ENCODE measurements around the gene ZNF141. TPM values are rescaled to one million over a fixed set of nuclear protein-coding genes. Genes with fewer than 3 reads are reported as not detected.

The ZNF141 gene
- total RNA-seq, 1 experiment from 2014 or later: 43.6 TPM

DNA sequence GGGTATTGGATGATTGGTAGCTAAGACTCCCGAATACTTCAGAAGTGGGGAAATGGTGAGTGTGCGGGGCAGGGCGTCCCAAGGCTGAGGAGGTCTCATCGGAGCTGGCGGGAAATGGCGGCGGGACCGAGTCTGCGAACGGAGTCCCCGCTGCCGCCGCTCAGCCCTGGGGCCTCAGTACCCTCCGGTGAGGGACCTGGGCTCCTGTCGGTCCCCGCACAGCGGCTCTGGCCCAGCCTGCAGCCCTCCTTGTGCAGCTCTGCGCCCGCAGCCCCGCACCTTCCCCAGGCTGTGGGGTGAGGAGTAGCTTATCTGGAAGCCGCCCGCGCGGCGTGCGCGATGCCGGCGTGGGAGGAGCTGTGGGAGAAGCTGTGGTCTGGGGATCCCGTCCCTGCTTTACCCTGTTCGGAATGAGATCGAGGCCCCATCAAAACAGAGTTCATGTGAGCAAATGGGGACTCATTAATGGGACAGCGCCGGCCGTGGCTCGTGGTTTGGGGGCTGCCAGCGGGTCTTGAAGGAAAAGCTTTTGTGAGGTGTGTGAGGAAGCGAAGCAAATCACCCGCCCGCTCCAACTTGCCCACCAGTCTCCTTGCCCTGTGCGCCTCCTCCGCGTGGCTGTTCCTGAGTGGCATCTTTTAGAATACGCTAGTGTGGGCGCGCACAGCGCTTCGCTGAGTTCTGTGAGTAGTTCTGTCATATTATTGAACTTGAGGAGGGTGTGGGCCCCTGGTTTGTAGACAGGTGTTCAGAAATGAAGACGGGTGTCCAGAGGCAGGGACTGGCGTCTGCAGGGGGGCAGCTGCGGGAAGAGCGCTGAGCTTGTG is 531 bp downstream of the ZNF141 start:
- DNase-seq (ENCODE audit: low spot score): peak; percentile 13
- Mint-ChIP-seq H3K36me3 (peaks cover 19% of the 10 kb centered on the region), H3K9me3 (peaks cover 4% of the 10 kb centered on the region; the same call in 1 of the 2 replicates), H3K27me3 (ENCODE audit: low read depth) (peaks cover 16% of the 10 kb centered on the region; the same call in 1 of the 2 replicates), H3K27ac (peak overlapping the region; percentile 98), H3K4me1 (peaks cover 37% of the 10 kb centered on the region), H3K4me3 (peak overlapping the region; percentile 99)
- ATAC-seq: peak; percentile 6
- TF ChIP-seq ZNF317 (CRISPR knock-in tag; IDR thresholded peaks at IDR 0.05; ENCODE audit: borderline replicate concordance, low read depth) (no peak), RELA (CRISPR knock-in tag; IDR thresholded peaks at IDR 0.05; ENCODE audit: borderline replicate concordance) (peak; percentile 46; the same call in 1 of the 2 replicates), FOXK1 (CRISPR knock-in tag; IDR thresholded peaks at IDR 0.05) (peak; percentile 7; the same call in 1 of the 2 replicates), SMAD4 (CRISPR knock-in tag; IDR thresholded peaks at IDR 0.05) (no peak), NR2C2 (CRISPR knock-in tag; IDR thresholded peaks at IDR 0.05) (no peak), ZNF121 (CRISPR knock-in tag; IDR thresholded peaks at IDR 0.05) (no peak), KAT7 (CRISPR knock-in tag; IDR thresholded peaks at IDR 0.05; ENCODE audit: borderline replicate concordance) (0 out of 2 replicates have a peak, but pooled peaks have one; percentile 51), ZNF396 (CRISPR knock-in tag; IDR thresholded peaks at IDR 0.05; ENCODE audit: borderline replicate concordance) (no peak), TCF7 (CRISPR knock-in tag; IDR thresholded peaks at IDR 0.05; ENCODE audit: low read depth) (peak; percentile 27; the same call in 1 of the 2 replicates)
- TF ChIP-seq, protein P1, sequence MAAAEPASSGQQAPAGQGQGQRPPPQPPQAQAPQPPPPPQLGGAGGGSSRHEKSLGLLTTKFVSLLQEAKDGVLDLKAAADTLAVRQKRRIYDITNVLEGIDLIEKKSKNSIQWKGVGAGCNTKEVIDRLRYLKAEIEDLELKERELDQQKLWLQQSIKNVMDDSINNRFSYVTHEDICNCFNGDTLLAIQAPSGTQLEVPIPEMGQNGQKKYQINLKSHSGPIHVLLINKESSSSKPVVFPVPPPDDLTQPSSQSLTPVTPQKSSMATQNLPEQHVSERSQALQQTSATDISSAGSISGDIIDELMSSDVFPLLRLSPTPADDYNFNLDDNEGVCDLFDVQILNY (CRISPR knock-in tag; IDR thresholded peaks at IDR 0.05): 0 out of 2 replicates have a peak, but pooled peaks have one; percentile 10
- TF ChIP-seq, protein P2, sequence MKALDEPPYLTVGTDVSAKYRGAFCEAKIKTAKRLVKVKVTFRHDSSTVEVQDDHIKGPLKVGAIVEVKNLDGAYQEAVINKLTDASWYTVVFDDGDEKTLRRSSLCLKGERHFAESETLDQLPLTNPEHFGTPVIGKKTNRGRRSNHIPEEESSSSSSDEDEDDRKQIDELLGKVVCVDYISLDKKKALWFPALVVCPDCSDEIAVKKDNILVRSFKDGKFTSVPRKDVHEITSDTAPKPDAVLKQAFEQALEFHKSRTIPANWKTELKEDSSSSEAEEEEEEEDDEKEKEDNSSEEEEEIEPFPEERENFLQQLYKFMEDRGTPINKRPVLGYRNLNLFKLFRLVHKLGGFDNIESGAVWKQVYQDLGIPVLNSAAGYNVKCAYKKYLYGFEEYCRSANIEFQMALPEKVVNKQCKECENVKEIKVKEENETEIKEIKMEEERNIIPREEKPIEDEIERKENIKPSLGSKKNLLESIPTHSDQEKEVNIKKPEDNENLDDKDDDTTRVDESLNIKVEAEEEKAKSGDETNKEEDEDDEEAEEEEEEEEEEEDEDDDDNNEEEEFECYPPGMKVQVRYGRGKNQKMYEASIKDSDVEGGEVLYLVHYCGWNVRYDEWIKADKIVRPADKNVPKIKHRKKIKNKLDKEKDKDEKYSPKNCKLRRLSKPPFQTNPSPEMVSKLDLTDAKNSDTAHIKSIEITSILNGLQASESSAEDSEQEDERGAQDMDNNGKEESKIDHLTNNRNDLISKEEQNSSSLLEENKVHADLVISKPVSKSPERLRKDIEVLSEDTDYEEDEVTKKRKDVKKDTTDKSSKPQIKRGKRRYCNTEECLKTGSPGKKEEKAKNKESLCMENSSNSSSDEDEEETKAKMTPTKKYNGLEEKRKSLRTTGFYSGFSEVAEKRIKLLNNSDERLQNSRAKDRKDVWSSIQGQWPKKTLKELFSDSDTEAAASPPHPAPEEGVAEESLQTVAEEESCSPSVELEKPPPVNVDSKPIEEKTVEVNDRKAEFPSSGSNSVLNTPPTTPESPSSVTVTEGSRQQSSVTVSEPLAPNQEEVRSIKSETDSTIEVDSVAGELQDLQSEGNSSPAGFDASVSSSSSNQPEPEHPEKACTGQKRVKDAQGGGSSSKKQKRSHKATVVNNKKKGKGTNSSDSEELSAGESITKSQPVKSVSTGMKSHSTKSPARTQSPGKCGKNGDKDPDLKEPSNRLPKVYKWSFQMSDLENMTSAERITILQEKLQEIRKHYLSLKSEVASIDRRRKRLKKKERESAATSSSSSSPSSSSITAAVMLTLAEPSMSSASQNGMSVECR (CRISPR knock-in tag; IDR thresholded peaks at IDR 0.05; ENCODE audit: borderline replicate concordance): peak; percentile 49; the same call in 1 of the 2 replicates
- TF ChIP-seq, protein P3, sequence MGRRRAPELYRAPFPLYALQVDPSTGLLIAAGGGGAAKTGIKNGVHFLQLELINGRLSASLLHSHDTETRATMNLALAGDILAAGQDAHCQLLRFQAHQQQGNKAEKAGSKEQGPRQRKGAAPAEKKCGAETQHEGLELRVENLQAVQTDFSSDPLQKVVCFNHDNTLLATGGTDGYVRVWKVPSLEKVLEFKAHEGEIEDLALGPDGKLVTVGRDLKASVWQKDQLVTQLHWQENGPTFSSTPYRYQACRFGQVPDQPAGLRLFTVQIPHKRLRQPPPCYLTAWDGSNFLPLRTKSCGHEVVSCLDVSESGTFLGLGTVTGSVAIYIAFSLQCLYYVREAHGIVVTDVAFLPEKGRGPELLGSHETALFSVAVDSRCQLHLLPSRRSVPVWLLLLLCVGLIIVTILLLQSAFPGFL (CRISPR knock-in tag; IDR thresholded peaks at IDR 0.05; ENCODE audit: borderline replicate concordance): no peak
- ChIA-PET POLR2A (interaction anchor here (0.5 to 1.5 kb wide), 6 partner anchors 15 to 373 kb away, joined by 3 to 7 read pairs (median 5); partner anchors contain the start of gene ZNF732), CTCF (interaction anchor here (1.8 kb wide), 1 partner anchor 33 kb away, joined by 4 read pairs; the partner anchor contains the start of gene ZNF732)

DNA sequence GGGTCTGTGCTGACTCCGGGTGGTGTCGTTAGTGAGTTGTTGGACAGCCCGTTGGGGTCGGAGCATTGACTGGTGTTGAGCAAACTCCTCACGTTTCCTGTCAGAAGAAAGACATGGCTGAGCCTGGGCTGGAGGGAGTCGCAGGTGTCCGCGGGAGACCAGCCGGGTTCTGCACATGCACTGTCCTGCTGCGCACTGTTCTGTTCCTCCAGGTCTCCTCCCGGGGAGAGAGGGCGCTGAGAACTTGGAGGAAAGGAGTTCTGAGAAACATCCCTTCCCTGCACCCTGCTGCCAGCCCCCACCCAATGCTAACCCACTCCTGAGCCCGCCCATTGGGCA is 1.1 kb downstream of the ZNF141 start:
- ATAC-seq (no peak), DNase-seq (ENCODE audit: low spot score) (peak; percentile 12)
- peaks cover 37% of the 10 kb centered on the region for H3K4me1 Mint-ChIP-seq
- peak overlapping the region; percentile 99 for H3K4me3 Mint-ChIP-seq
- TF ChIP-seq, protein P4, sequence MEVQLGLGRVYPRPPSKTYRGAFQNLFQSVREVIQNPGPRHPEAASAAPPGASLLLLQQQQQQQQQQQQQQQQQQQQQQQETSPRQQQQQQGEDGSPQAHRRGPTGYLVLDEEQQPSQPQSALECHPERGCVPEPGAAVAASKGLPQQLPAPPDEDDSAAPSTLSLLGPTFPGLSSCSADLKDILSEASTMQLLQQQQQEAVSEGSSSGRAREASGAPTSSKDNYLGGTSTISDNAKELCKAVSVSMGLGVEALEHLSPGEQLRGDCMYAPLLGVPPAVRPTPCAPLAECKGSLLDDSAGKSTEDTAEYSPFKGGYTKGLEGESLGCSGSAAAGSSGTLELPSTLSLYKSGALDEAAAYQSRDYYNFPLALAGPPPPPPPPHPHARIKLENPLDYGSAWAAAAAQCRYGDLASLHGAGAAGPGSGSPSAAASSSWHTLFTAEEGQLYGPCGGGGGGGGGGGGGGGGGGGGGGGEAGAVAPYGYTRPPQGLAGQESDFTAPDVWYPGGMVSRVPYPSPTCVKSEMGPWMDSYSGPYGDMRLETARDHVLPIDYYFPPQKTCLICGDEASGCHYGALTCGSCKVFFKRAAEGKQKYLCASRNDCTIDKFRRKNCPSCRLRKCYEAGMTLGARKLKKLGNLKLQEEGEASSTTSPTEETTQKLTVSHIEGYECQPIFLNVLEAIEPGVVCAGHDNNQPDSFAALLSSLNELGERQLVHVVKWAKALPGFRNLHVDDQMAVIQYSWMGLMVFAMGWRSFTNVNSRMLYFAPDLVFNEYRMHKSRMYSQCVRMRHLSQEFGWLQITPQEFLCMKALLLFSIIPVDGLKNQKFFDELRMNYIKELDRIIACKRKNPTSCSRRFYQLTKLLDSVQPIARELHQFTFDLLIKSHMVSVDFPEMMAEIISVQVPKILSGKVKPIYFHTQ (CRISPR knock-in tag; IDR thresholded peaks at IDR 0.05): no peak
- H3K9me3 Mint-ChIP-seq: peaks cover 4% of the 10 kb centered on the region; the same call in 1 of the 2 replicates
- H3K27me3 Mint-ChIP-seq (ENCODE audit: low read depth): peaks cover 16% of the 10 kb centered on the region; the same call in 1 of the 2 replicates
- peaks cover 23% of the 10 kb centered on the region for H3K36me3 Mint-ChIP-seq
- POLR2A ChIA-PET: interaction anchor here (1.1 to 1.5 kb wide), 3 partner anchors 34 to 216 kb away, joined by 6 to 7 read pairs (median 6); partner anchors contain the start of gene ZNF732
- CTCF ChIA-PET: interaction anchor here (1.8 kb wide), 1 partner anchor 34 kb away, joined by 4 read pairs; the partner anchor contains the start of gene ZNF732
- no peak overlapping the region for H3K27ac Mint-ChIP-seq
